ENCODE data around the gene AP1S2.

- TF ChIP-seq, protein P1, sequence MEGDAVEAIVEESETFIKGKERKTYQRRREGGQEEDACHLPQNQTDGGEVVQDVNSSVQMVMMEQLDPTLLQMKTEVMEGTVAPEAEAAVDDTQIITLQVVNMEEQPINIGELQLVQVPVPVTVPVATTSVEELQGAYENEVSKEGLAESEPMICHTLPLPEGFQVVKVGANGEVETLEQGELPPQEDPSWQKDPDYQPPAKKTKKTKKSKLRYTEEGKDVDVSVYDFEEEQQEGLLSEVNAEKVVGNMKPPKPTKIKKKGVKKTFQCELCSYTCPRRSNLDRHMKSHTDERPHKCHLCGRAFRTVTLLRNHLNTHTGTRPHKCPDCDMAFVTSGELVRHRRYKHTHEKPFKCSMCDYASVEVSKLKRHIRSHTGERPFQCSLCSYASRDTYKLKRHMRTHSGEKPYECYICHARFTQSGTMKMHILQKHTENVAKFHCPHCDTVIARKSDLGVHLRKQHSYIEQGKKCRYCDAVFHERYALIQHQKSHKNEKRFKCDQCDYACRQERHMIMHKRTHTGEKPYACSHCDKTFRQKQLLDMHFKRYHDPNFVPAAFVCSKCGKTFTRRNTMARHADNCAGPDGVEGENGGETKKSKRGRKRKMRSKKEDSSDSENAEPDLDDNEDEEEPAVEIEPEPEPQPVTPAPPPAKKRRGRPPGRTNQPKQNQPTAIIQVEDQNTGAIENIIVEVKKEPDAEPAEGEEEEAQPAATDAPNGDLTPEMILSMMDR (IDR thresholded peaks at IDR 0.05; ENCODE audit: insufficient read depth, low read length) = no peak
- TF ChIP-seq REST (IDR thresholded peaks at IDR 0.05; ENCODE audit: insufficient replicate concordance, low read depth) (no peak), POLR2AphosphoS5 (IDR thresholded peaks at IDR 0.05; ENCODE audit: low read depth) (no peak), SPI1 (IDR thresholded peaks at IDR 0.05; ENCODE audit: borderline replicate concordance, low read depth) (no peak), GABPA (IDR thresholded peaks at IDR 0.05; ENCODE audit: low read depth) (no peak)
Measured at GRCh38 chrX:15870310-15870709, 15.7 kb upstream of the AP1S2 start.

All from HL-60 (cell line).